Fibroblast of mammary gland (primary cell): ENCODE measurements around the gene LIMA1.
"Not testable (repeated sequence)": the region's sequence is repeated elsewhere in the genome, so short reads cannot be mapped to it uniquely, and the experiment has no call there.

ENCODE experiments used
- DNase-seq: peaks from one replicate; pipeline ENCODE4 v3.0.0-alpha.2; 2010; ENCODE audit warnings: low read depth
- H3K4me3 ChIP-seq: 2 replicates; pipeline ENCODE4 v1.5.1; 2011; ENCODE audit warnings: low read depth, mild to moderate bottlenecking, low read length, moderate library complexity; ENCODE audit not compliant: control insufficient read depth
- TF ChIP-seq, protein P1 (sequence below): conservative IDR thresholded peaks from 2 replicates; pipeline ENCODE4 v1.5.1; 2011; ENCODE audit warnings: low read depth, low read length, inconsistent platforms; ENCODE audit not compliant: control insufficient read depth, insufficient read depth

Gene LIMA1

GRCh38 chr12:50166799-50167048, 116.6 kb downstream of the LIMA1 start:
- TF ChIP-seq, protein P1, sequence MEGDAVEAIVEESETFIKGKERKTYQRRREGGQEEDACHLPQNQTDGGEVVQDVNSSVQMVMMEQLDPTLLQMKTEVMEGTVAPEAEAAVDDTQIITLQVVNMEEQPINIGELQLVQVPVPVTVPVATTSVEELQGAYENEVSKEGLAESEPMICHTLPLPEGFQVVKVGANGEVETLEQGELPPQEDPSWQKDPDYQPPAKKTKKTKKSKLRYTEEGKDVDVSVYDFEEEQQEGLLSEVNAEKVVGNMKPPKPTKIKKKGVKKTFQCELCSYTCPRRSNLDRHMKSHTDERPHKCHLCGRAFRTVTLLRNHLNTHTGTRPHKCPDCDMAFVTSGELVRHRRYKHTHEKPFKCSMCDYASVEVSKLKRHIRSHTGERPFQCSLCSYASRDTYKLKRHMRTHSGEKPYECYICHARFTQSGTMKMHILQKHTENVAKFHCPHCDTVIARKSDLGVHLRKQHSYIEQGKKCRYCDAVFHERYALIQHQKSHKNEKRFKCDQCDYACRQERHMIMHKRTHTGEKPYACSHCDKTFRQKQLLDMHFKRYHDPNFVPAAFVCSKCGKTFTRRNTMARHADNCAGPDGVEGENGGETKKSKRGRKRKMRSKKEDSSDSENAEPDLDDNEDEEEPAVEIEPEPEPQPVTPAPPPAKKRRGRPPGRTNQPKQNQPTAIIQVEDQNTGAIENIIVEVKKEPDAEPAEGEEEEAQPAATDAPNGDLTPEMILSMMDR = no peak
- peak overlapping the region; percentile 71 for H3K4me3 ChIP-seq
- DNase-seq = no peak

GRCh38 chr12:50164963-50165362, 118.4 kb downstream of the LIMA1 start:
- H3K4me3 ChIP-seq = no peak overlapping the region
- TF ChIP-seq, protein P1 = no peak

GRCh38 chr12:50162230-50162629, 121.1 kb downstream of the LIMA1 start:
- DNase-seq = peak; percentile 47
- TF ChIP-seq, protein P1 = no peak
- H3K4me3 ChIP-seq = no peak overlapping the region

More at GRCh38 chr12:50164963-50165362, 118.4 kb downstream of the LIMA1 start:
- DNase-seq = no peak

DNA sequence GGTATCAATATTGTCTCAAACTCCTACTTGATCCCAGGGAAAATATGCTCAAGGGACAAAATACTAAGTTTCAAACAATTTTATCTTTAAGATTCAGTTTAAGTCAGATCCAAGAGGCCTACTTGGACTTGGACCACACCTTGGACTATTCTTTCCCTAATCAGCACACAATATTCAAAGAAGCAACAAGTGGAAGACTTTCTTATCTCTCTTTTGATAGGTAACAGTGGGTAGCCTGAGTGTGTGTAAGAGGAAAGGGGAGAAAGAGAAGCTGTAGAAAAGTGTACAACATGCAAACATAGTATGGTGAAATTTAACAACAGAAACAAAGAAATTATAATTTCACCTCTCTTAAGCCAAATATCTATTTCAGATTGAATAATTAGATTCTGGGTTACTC, 122.7 kb downstream of the LIMA1 start:
- TF ChIP-seq, protein P1 = no peak
- DNase-seq = no peak
- H3K4me3 ChIP-seq = no peak overlapping the region

- TF ChIP-seq, protein P1 = no peak
- H3K4me3 ChIP-seq = no peak overlapping the region
- DNase-seq = no peak
Measured at GRCh38 chr12:50157259-50157658, 126.1 kb downstream of the LIMA1 start.

GRCh38 chr12:50156641-50157040, 126.7 kb downstream of the LIMA1 start:
- DNase-seq = no peak
- H3K4me3 ChIP-seq = no peak overlapping the region
- TF ChIP-seq, protein P1 = no peak

GRCh38 chr12:50154947-50155346, 128.4 kb downstream of the LIMA1 start:
- H3K4me3 ChIP-seq, DNase-seq: not testable (repeated sequence)
